Measurements from ENCODE around the gene GP2. TPM values are rescaled to one million over a fixed set of nuclear protein-coding genes. Genes with fewer than 3 reads are reported as not detected.
"Not testable (repeated sequence)": the region's sequence is repeated elsewhere in the genome, so short reads cannot be mapped to it uniquely, and the experiment has no call there.

GP2 gene
- total RNA-seq, 1 donor from 2014 or later, result not detected

DNA sequence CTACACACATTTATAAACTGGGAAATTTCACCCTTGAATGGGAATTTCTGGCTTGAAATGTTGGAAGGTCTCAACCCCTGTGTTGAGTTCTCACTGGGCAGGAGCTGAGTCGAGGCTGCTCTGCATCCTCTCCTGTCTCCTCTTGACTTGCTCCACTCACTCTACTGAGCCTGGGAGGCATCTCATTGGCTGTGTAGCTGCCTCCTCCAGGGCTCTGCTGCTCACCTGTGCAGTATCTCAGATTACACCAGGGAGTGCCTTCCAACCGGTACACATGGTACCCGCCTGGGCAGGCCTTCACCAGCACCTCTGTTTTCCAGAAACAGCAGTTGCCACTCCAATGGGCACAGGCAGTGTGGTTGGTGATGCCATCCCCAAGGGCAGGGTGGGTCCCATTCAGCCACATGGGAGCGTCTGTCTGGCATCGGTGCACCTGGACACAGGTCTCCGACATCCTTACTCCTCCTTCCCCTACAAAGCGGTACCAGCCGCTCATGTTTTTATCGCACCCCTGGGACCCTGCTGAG is 3.7 kb downstream of the GP2 start:
- DNase-seq, result no peak

DNA sequence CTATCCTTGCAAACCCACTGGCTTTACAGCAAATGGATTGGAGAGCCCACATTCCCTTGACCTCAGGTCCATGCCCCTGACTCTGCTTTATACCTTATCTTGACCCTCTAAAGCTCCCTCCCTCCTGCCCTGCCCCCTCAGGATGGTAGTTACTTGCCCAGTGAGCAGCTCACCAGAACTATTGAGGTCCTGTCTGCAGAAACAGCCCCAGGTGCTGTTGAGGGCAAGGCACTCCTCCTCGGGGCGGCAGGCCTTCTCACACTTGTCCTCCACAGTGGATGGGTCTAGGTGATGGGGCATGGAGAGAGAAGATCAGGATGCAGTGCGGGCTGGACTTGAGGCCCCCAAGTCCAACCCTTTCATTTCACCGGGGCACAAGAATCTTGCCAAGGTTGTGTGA is 4.6 kb downstream of the GP2 start:
- DNase-seq, result no peak

DNA sequence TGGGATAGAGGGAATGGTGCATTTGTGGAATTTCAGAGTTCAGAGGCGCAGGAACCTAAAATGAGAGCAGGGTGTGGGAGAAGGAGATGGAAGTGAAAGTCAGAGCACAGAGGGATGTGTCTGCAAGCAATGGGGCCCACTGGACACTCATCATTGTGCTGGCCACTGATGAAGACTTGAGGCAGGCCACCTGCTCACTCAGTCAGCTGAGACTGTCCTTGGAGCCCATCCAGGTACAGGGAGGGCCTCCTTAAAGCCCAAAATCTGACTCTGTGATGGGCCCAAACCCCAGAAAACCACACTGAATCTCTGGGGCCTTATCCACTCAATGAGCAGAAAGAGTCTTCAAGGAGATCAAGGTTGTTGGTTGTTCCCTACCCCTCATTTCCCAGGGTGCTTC is 5.6 kb downstream of the GP2 start:
- DNase-seq, result no peak

DNA sequence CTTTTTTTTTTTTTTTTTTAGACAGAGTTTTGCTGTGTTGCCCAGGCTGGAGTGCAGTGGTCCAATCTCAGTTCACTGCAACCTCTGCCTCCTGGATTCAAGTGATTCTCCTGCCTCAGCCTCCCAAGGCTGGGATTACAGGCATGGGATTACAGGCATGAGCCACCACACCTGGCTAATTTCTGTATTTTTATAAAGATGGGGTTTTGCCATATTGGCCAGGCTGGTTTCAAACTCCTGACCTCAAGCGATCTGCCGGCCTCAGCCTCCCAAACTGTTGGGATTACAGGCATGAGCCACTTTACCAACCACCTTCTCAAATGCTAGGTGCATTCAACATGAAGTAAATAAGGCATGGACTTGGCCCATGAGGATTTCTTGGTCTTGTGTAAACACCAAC is 6.3 kb downstream of the GP2 start:
- DNase-seq, result not testable (repeated sequence)

DNA sequence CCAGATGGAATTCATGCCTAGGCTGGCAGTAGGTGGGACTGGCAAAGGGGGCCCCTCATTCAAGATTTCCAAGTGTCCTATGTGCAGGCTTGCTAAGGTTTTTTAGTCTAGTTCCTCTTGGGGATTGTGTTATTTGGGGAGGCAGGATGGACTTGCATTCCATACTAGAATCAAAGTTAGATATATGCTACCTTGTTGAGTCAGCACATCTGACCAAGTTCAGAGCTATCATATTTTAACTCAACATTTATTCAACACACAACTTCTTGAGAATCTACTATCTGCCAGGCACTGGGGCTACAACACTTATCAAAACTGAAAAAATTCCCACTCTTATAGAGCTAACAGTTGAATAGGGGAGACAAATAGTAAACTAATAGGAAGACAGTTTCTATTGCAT is 6.7 kb downstream of the GP2 start:
- no peak for DNase-seq

DNA sequence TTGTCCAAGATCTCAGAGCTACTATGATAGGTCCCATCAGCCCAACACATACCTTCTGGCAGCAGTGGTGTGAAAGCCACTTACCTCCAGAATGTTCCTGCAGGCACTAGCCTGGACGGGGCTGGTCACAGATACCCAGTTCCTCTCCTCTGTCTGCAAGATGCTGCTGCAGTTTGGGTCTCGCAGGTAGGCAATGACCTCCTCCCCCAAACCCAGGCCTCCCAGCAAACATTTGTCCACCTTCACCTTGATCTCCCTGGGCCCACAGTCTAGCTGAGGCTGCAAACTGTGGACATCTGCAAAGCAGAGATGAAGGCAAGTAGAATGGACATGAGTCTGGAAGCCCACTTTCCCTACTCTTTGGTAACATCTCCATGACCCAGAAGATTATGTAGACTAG is 7.1 kb downstream of the GP2 start:
- no peak for DNase-seq

DNA sequence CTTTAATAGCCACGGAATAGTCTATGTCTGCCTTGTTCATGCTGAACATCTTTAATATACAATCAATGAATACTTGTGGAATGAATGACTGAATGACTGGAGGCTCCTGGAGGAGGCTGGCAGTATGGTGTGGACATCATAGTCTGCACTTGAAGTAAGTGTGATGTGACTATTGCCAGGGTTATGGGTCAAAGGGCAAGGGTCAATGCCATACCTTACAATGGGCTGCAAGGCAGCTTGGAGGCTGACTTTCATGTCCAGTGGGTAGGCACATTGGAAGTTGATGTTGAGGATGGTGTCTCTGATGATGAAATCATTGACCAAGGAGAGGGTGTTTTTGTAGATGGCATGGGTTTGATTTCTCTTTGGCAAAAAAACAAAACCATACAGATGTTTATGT is 7.9 kb downstream of the GP2 start:
- no peak for DNase-seq

DNA sequence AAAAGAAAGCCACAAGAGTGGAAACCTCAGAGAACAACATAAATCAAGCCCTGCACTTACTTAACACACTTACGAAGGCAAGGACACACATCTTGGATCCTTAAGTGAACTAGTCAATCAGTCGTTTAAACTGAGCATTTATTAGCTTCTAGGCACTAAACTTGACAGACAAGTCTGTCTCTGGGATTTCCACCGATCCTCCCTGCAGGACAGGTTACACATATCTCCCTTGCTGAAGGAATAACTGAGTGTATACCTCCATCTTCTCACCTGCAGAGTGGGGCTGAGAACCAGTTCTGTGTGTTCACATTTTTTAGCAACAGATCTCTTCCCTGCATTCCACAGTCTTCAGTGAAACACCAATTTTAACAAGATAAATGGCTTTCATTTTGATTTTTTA is 8.9 kb downstream of the GP2 start:
- DNase-seq, result no peak

DNA sequence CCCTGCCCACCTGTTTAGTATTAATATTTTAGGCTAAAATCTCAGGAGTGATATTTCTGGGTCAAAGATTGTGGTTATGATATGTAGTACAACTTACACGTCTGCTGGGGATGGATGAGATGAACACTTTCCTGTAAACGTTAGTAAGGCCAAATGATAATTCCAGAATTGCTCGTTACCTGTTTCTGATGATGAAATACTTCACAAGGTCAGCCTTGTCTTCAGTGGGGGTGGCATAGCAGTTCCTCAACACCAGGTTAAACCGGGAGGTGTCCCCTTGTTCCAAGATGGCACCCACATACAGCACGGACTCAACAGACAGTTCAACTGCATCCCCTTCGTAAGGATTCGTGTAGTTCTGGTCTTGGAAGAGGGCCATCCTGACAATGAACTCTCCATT is 9.3 kb downstream of the GP2 start:
- DNase-seq, result no peak

DNA sequence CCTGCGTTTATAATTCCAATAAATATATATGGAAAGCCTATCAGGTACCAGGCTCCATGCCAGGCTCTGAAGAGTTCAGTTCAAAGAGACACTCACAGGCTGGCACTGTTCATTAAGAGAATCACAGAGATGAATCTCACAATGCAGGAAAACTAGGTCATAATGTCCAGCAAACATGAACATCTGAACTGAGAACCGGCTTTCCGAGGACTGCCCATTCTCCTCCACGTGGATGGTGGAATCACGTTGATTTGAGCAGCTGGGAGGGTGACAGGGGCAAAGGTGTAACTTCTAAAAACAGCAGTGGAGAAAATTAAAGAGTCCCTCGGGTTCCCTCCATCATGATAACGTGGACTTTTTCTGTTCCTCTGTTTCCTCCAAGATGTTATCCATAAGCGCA is 10.2 kb downstream of the GP2 start:
- DNase-seq, result no peak

DNA sequence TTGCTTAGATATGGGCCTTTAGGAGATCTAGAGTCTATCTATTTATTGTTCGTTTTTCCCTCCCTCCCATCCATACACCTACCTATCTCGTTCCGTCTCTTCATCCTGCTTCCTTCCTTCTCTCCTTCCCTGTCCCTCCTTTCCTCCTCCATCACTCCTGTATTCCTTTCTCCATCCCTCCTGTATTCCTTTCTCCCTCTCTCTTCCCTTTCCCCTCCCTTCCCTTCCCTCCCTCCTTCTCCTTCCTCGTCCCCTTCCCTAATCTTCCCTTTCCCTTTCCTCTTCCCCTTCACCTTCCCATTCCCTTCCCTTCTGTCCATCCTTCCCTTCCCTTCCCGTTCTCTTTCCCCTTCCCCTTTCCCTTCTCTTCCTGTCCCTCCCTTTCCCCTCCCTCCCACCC is 10.6 kb downstream of the GP2 start:
- no peak for DNase-seq

DNA sequence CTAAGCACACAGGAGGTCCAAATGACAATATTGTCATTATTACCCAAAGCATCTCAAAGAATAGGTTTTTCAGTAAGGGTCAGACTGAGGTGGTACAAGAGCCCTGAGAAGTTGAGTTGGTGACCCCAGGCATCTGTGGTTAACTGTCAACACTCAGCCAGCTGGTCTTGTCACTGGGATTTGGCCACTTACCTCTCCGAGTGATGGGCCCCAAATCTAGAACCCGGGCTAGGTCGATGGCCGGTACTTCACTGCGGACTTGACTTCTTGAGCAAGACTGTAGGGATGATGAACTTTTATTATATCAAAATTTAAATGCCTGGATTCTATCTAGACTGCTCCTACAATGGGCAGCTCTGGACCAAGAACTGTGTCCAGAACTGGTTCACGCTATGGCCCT is 11.5 kb downstream of the GP2 start:
- DNase-seq, result no peak

DNA sequence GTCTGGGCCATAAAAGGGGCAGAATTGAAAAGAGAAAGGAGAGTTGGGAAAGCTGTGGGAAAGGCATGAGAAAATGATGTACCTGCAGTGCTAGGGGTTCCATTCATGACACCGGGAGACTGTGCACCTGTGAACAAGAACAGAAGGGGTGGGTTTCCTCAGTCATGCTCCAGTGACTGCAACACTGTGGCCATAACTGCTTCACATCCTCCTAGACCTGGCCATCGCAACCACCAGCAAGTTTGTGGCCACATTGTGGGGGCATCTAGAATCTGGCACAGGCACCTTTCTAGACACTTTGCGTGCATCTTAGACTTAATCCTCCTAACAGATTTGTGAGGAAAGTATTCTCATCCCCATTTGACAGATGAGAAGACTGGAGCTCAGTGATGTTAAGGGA is 12.7 kb downstream of the GP2 start:
- DNase-seq, result no peak

DNA sequence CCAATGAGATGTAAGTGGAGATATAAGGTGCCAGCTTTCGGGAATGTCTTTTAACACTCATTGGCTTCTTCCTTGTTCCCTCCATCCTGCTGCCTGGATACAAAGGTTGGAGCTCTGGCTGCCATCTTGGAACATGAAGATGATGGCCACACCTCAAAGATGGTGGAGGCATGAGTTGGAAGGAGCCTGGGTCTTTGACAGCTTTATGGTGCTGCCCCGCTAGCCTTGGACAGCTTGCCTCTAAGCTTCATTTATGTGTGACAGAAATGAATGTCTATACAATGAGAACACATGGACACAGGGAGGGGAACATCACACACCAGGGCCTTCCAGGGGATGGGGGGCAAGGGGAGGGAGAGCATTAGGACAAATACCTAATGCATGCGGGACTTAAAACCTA is 13.6 kb downstream of the GP2 start:
- no peak for DNase-seq

DNA sequence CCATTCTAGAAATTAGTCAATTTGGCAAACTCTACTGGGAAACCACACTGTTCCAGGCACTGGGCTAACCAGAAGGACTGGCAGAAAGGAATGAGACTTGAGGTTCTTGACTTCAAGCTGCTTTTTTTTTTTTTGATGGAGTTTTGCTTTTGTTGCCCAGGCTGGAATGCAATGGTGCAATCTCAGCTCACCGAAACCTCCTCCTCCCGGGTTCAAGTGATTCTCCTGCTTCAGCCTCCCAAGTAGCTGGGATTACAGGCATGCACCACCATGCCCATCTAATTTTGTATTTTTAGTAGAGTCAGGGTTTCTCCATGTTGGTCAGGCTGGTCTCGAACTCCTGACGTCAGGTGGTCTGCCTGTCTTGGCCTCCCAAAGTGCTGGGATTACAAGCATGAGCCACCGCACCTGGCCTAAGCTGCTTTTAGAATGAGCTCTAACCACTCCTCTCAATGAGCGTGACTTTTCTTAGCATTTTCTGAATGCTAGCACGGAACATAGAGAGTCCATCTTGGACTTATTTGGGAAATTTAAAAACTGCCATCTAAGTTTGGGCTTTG is 14.7 kb downstream of the GP2 start:
- not testable (repeated sequence) for DNase-seq

DNA sequence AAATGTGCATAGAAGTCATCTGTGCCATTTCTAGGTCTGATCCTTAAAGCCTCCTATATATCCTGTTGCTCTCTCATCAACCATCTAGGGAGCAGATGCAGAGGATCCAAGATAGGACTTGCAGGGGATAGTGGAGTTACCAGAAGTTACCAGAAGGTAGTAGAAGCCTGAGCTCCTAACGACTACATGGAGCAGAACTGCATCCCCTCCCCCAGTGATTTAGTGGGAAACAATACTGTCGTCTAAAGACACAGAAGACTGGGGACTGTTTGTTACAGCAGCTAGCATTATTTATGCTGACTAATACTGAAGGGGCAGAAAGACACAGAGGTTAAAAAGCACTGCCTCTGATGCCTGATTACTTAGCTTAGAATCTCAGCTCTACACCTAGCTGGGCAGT is 15.8 kb downstream of the GP2 start:
- no peak for DNase-seq

DNA sequence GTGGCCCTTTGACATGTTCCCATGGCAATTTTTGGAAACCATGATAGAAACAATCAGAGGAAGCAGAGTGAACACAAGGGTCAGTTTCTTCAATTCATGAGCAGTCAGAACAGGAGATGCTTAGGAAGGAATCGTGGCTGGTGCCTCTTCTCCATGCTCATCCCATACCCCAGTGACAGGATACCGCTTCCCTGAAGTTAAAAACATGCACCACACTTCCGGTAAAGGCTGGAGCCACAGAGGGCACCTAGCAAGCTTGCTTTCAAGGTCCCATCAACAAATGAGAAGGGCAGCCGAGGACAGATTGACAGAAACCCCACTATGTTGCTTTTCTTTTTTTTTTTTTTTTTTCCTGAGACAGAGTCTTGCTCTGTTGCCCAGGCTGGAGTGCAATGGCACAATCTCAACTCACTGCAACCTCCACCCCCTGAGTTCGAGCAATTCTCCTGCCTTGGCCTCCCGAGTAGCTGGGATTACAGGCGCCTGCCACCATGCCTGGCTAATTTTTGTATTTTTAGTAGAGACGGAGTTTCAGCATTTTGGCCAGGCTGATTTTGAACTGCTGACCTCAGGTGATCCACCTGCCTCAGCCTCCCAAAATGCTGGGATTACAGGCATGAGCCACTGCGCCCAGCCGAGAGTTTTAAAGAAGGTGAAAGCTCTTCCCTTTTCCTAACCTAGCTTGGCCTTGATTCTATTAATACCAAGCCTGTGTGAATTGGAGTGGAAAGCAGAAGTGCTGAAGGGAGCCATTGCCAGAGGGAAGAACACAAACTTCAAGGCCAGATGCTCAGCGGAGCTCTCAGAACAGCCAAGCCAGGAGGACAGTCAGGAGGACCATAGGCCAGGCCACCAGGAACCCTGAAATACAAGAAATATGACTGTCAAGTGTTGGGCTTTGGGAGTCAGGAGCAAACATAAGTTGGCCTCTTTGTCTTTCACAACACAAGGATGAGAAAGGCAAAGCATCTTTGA is 16.6 kb downstream of the GP2 start:
- DNase-seq, result no peak

DNA sequence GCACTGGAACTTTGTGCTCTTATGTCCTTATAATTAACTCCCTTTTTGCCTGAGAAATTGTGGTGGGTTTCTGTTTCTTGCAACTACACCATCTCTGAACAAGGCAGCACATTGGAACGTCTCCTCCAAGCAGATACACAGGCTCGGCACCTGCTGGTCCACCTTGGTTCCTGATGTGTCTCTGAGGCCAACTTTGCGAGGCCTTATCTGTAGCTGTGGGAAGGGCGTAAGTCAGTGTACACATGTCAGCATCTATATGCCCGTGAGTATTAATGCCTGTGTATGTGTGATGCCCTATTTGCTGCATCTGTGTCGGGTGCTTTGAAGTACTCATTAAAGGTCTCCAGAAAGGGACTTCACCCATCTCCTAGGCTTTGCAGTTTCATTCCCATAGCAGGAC is 17.5 kb downstream of the GP2 start:
- no peak for DNase-seq

DNA sequence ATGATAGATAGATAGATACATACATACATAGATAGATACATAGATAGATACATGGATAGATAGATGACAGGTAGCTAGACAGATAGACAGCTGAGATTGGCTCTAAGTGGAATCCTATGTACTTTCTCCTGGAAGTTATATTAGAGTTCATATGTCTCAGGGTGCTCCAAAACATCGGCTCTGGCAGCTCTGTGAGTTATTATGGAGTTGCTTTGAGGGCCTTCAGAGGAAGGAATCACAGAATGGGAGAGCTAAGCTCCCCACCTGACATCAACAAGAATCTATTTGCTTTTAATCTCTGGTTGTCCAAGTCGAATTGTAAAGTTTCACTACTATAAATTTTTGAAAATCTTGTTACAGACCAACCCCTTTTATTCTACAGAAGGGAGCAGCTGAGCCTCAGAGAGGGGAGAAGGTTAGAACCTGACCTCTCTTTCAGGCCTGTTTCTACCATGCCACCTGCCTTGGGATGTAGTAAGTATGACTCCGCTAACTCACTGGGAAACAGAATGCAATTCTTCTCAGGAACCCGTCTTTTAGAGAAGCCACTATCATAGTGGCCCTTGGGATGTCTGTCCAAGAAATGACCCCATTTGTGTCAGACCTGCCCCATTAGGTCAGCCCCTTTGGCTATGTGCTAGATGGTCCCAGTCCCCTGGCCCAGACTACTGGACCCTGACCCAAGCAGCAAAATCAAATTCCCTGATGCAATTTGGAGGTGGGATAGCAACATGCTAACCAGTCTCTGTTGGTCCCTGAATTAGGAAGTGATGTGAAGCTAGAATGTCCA is 18.3 kb downstream of the GP2 start:
- DNase-seq, result no peak

DNA sequence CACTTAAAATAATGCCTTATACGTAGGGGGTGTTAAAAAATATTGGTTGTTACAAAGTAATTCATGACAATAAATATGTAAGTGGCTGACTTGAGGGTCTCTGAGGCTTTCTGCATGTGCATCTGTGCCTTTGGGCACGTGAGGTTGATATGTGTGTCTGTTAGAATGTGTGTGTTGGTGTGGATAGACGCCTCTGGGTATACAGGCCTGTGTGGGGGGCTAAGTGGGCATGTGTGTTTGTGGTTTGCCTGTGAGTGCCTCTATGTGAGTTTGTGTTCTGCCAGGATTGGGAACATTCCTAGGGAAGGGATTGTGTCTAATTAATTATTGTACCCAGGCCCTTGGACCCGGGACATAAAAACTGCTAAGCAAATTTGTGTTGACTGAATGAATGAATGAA is 19.0 kb downstream of the GP2 start:
- DNase-seq, result no peak

DNA sequence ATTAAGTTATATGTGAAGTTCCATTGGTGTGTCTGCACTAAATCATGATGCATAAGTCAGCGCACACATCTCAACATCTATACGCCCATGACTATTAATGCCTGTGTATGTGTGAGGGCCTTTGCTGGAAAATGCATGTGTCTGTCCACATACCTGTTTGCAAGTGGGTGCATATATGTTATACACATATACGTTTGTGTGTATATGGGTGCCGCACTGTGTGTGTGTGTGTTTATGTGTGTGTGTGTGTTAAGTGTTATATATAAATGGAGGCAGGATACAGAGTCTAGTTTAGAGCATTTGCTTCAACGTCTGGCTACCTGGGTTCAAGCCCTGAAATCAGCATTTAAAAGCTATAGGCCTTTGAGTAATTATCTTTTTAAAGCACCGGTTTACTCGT is 19.5 kb downstream of the GP2 start:
- DNase-seq, result no peak

DNA sequence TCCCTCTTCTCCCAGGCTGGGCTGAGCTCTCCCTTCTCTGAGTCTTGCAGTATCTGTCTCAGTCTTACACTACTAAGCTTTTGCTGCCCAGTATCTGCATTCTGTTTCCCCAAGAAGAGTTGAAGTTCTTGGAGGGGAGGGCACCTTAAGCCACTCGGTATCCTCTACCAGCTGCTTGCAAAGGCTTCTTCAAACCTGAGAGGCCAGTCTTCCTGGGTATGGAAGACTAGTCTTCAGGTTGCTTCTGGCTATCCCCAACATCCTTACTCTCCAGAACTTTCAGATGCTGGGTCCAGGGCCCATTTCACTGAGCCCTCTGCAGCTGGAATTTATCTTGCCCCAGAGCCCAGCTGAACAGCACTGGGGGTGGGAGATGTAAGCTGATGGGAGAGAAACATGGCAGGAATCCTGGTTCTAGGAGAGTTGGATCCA is 20.1 kb downstream of the GP2 start:
- no peak for DNase-seq

DNA sequence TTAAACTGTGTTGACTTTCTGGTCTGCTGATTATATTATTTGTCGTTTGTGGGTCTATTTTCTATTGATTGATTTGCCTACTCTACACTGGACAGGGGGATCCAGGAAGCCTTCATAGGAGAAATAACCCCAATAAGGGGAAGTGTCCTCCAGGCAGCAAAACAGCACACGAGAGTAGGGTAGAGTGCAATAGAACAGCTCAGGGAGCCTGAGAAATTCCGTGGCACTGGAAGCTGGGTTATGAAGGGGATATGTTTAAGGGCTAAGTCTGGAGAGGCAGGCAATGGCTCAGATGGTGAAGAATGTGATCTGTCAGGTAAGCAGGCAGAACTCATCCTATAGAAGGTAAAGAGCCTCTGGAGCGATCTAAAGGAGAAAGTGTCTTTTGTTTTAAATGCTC is 20.9 kb downstream of the GP2 start:
- DNase-seq, result no peak
